Measurements from ENCODE around the gene TESK2. TPM values are rescaled to one million over a fixed set of nuclear protein-coding genes. Genes with fewer than 3 reads are reported as not detected.
A peak's percentile ranks its signal among the peaks of the same experiment; 100 is the strongest.
"Not testable (repeated sequence)": the region's sequence is repeated elsewhere in the genome, so short reads cannot be mapped to it uniquely, and the experiment has no call there.

The TESK2 gene
- total RNA-seq, 3 donors from 2014 or later = 2.0 to 2.5 (median 2.3) TPM

DNA sequence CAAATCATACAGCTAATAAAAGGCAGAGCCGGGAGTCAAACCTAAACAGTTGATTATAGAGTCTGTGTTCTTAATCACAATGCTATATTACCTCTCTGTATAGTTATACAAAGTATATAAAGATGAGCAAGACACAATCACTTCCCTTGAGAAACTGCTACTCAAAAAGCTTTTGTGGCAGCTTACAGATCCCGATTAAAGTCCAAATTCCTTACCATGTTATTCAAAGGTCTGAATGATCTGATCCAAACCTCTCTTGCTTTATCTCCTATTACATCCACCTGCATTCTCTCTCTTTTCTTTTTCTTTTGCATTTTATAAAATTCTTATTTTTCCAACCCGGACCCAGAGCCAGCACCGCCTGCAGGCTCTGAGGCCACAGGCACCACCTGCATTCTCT, 93.7 kb downstream of the TESK2 start:
- ATAC-seq (no peak), DNase-seq (no peak)
- Mint-ChIP-seq H3K4me1 (ENCODE audit: low read depth) (peaks cover 12% of the 10 kb centered on the region), H3K4me3 (no peak overlapping the region), H3K9me3 (no peaks in the 10 kb centered on the region), H3K36me3 (ENCODE audit: insufficient read depth) (no peaks in the 10 kb centered on the region), H3K27me3 (ENCODE audit: low read depth) (no peaks in the 10 kb centered on the region)

DNA sequence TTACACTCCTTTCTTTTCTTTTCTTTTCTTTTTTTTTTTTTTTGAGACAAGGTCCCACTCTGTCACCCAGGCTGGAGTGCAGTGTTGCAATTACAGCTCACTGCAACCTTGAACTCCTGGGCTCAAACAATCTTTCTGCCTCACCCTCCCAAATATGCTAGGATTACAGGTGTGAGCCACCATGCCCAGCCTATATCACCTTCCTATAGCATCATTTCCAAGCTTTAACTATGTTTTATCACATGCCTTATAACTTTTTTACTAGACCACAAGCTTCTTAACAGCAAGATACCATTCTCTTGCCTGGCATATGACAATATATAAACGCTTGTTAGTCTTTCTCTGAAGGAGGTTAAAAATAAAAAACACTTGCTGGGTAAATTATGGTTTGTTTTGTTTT, 95.4 kb downstream of the TESK2 start:
- ATAC-seq (no peak), DNase-seq (no peak)
- no peaks in the 10 kb centered on the region for H3K27me3 Mint-ChIP-seq (ENCODE audit: low read depth)
- H3K36me3 Mint-ChIP-seq (ENCODE audit: insufficient read depth) = peaks cover 2% of the 10 kb centered on the region
- H3K9me3 Mint-ChIP-seq = no peaks in the 10 kb centered on the region
- H3K4me1 Mint-ChIP-seq (ENCODE audit: low read depth) = peaks cover 12% of the 10 kb centered on the region
- no peak overlapping the region for H3K4me3 Mint-ChIP-seq

DNA sequence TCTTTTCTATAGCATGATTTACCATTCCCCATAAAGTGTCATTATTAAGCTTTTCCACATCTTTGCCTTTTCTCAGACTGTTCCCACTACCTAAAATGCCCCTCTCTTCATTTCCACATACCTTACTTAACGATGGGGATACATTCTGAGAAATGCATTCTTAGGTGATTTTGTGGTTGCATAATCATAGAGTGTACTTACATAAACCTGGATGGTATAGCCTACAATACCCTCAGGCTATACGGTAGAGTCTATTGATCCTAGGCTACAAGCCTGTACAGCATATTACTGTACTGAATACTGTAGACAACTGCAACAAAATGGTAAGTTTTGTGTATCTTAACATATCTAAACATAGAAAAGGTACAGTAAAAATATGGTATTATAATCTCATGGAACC, 95.9 kb downstream of the TESK2 start:
- H3K9me3 Mint-ChIP-seq = no peaks in the 10 kb centered on the region
- H3K36me3 Mint-ChIP-seq (ENCODE audit: insufficient read depth) = peaks cover 2% of the 10 kb centered on the region
- no peak overlapping the region for H3K4me3 Mint-ChIP-seq

DNA sequence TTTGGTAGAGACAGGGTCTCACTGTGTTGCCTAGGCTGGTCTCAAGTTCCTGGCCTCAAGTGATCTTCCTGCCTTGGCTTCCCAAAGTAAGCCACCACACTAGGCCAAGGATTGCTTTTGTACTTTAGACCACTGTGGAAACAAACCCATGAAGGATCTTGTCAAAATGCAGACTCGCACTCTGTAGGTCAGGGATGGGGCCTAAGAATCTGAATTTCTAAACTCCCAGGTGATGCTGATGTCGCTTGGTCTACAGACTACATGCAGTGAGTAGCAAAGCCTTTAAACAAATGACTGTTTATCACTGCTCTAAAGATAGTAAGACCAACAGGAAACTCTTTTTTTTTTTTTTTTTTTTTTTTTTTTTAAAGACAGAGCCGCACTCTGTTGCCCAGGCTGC, 96.6 kb downstream of the TESK2 start:
- Mint-ChIP-seq H3K36me3 (ENCODE audit: insufficient read depth) (peaks cover 2% of the 10 kb centered on the region), H3K27me3 (ENCODE audit: low read depth) (no peaks in the 10 kb centered on the region), H3K9me3 (no peaks in the 10 kb centered on the region), H3K4me3 (no peak overlapping the region), H3K4me1 (ENCODE audit: low read depth) (peaks cover 12% of the 10 kb centered on the region)
- ATAC-seq (peak in 1 of 2 donors; percentile 56), DNase-seq (no peak)

More for the DNA sequence above, 95.9 kb downstream of the TESK2 start:
- no peak for DNase-seq
- Mint-ChIP-seq H3K27me3 (ENCODE audit: low read depth) (no peaks in the 10 kb centered on the region), H3K4me1 (ENCODE audit: low read depth) (peaks cover 12% of the 10 kb centered on the region)
- ATAC-seq = no peak

DNA sequence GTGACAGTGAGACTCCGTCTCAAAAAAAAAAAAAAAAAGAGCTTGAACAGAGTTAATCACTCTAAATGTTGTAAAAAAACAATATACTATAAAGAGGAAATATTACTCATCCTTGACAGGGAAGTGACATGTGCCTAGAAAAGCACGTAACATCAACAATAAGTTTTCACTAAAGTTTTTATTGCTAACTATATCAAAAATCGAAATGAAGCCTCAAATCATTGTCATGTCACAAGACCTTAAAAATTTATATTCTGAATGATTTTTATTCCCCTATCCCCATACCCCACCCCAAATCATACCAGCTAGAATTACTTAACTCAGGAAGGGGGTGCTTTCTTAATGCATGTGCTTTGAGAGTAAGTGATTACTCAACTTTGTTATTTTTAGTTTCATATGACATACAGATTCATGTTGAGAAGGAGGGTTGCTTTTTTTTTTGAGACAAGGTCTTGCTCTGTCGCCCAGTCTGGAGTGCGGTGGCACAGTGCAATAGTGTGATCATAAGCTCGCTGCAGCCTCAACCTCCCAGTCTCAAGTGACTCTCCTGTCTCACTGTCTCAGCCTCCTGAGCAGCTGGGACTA, 97.2 kb downstream of the TESK2 start:
- peaks cover 2% of the 10 kb centered on the region for H3K36me3 Mint-ChIP-seq (ENCODE audit: insufficient read depth)
- no peak for DNase-seq
- peak; percentile 72 to 80 for ATAC-seq
- H3K4me1 Mint-ChIP-seq (ENCODE audit: low read depth) = peaks cover 12% of the 10 kb centered on the region
- H3K27me3 Mint-ChIP-seq (ENCODE audit: low read depth) = no peaks in the 10 kb centered on the region
- H3K9me3 Mint-ChIP-seq = no peaks in the 10 kb centered on the region
- H3K4me3 Mint-ChIP-seq = no peak overlapping the region

DNA sequence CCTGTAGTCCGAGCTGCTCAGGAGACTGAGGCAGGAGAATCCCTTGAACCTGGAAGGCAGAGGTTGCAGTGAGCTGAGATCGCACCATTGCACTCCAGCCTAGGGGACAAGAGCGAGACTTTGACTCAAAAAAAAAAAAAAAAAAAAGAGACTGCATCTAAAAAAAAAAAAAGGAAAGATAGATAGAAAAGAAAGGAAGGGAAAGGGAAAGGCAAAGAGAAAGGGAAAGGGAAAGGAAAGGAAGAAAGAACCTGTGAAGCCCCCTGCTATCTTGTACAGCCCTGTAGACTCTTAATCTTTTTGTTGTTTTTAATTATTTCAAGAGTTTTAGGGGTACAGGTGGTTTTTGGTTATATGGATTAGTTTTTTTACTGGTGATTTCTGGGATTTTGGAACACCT, 104.7 kb downstream of the TESK2 start:
- no peak for DNase-seq
- Mint-ChIP-seq H3K9me3 (no peaks in the 10 kb centered on the region), H3K4me1 (ENCODE audit: low read depth) (no peaks in the 10 kb centered on the region), H3K4me3 (no peak overlapping the region), H3K36me3 (ENCODE audit: insufficient read depth) (peaks cover 3% of the 10 kb centered on the region), H3K27me3 (ENCODE audit: low read depth) (no peaks in the 10 kb centered on the region)
- ATAC-seq = no peak

DNA sequence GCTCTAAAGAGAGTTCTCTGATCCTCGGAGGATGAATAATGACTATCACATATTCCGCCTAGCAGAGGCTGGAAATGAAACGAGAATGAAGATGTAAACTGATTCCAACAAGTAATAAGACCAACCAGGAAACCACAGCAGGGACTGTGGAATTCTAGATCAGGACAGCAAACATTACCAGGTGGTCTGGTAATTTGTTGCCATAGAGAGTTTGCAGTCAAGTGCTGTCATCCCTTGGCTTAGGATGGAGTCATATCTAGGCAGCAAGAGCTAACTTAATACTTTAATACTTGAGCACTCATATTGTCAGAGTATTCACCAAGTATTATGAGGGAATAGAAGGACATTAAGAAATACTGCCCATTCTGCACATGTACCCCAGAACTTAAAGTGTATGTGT, 105.7 kb downstream of the TESK2 start:
- ATAC-seq = no peak
- no peaks in the 10 kb centered on the region for H3K9me3 Mint-ChIP-seq
- peaks cover 3% of the 10 kb centered on the region for H3K36me3 Mint-ChIP-seq (ENCODE audit: insufficient read depth)
- no peaks in the 10 kb centered on the region for H3K4me1 Mint-ChIP-seq (ENCODE audit: low read depth)
- H3K27me3 Mint-ChIP-seq (ENCODE audit: low read depth) = no peaks in the 10 kb centered on the region
- no peak for DNase-seq
- H3K4me3 Mint-ChIP-seq = no peak overlapping the region

DNA sequence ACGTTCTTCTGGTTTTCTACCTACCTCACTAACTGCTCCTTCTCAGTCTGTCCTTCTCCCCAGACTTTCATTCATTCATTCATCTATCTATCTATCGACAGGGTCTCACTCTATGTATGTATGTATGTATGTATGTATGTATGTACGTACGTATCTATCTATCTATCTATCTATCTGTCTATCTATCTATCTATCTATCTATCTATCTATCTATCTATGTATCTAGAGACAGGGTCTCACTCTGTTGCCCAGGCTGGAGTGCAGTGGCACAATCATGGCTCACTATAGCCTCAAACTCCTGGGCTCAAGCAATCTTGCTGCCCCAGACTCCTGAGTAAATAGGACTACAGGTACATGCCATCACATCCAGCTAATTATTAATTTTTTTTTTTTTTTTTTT, 106.8 kb downstream of the TESK2 start:
- not testable (repeated sequence) for H3K36me3 Mint-ChIP-seq (ENCODE audit: insufficient read depth); H3K9me3 Mint-ChIP-seq; H3K27me3 Mint-ChIP-seq (ENCODE audit: low read depth); H3K4me3 Mint-ChIP-seq; ATAC-seq; DNase-seq; H3K4me1 Mint-ChIP-seq (ENCODE audit: low read depth)

DNA sequence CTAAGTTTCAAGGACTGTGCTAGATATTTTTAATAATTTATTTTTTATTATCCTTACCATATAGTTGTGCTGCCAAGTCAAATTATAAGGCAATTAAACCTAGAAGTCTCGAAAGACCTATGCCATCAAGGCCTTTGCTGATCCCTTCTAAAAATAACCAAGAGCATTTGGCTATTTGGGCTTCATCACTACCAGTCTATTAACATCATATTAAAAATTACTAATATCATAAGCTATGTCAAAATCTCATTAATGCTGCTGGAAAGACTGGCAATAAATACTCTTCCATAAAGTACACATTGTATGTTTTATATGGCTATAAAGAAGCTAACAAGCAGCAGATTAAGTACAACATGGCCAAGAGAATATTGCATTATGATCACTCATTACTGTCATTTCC, 107.8 kb downstream of the TESK2 start:
- DNase-seq (no peak), ATAC-seq (no peak)
- no peak overlapping the region for H3K4me3 Mint-ChIP-seq
- no peaks in the 10 kb centered on the region for H3K27me3 Mint-ChIP-seq (ENCODE audit: low read depth)
- H3K4me1 Mint-ChIP-seq (ENCODE audit: low read depth) = no peaks in the 10 kb centered on the region
- no peaks in the 10 kb centered on the region for H3K9me3 Mint-ChIP-seq
- H3K36me3 Mint-ChIP-seq (ENCODE audit: insufficient read depth) = peaks cover 3% of the 10 kb centered on the region

DNA sequence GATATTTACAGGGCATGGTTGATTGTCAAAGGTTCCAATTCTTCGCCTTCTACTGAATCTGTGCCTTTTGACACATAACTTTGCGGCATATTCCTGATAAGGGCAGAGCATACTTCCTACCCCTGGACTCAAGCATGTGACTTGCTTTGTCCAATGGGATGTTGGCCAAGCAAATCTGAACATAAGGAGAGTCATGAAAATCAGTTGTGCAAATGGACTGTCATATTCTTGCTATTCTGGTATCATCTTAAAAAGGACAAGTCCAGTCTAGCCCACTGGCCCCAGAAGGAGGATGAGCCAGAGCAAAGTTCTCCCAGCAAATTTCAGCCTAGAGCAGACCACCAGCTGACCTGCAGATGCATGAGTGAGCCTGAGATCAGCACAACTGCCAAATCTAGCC, 109.7 kb downstream of the TESK2 start:
- DNase-seq (no peak), ATAC-seq (no peak)
- no peaks in the 10 kb centered on the region for H3K27me3 Mint-ChIP-seq (ENCODE audit: low read depth)
- H3K9me3 Mint-ChIP-seq = no peaks in the 10 kb centered on the region
- peaks cover 3% of the 10 kb centered on the region for H3K36me3 Mint-ChIP-seq (ENCODE audit: insufficient read depth)
- H3K4me1 Mint-ChIP-seq (ENCODE audit: low read depth) = no peaks in the 10 kb centered on the region
- no peak overlapping the region for H3K4me3 Mint-ChIP-seq

DNA sequence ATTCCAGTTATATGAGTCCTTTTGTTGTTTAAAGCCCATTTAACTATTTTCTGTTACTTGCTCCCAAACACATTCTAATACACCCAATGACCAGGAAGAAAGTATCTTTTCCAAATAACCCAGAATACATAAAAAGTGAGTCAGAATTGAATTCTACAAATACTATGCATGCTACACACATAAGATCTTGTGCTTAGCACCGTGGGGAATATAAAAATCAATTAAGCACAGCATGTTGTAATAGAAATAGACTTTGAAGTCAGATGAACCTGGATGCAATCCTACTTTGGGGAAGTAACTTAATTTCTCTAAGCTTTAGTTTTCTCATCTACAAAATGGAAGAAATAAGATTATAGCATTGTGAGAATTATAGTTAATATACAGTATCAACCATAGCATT, 110.2 kb downstream of the TESK2 start:
- Mint-ChIP-seq H3K27me3 (ENCODE audit: low read depth) (no peaks in the 10 kb centered on the region), H3K4me1 (ENCODE audit: low read depth) (no peaks in the 10 kb centered on the region), H3K4me3 (no peak overlapping the region), H3K9me3 (no peaks in the 10 kb centered on the region), H3K36me3 (ENCODE audit: insufficient read depth) (peaks cover 3% of the 10 kb centered on the region)
- ATAC-seq = no peak
- DNase-seq = no peak

DNA sequence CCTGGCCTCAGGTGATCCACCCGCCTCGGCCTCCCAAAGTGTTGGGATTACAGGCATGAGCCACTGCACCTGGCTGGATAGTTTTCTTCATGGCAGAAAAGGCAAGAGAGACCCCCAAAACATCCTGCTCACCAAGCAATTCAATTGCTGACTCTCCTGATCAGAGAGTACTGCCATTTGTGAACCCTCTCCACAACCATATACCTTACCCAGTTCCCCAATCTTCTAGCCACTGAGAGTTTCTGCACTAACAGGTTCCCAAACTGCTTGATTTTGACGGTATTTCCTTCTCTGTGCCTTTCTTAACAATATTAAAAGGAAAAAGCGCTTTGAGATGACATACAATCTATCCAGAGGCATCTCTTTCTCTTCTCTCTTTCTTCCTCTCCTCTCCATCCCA, 110.8 kb downstream of the TESK2 start:
- ATAC-seq = no peak
- H3K9me3 Mint-ChIP-seq = no peaks in the 10 kb centered on the region
- H3K27me3 Mint-ChIP-seq (ENCODE audit: low read depth) = no peaks in the 10 kb centered on the region
- DNase-seq = no peak
- no peak overlapping the region for H3K4me3 Mint-ChIP-seq
- H3K36me3 Mint-ChIP-seq (ENCODE audit: insufficient read depth) = peaks cover 2% of the 10 kb centered on the region
- peaks cover 2% of the 10 kb centered on the region for H3K4me1 Mint-ChIP-seq (ENCODE audit: low read depth)

DNA sequence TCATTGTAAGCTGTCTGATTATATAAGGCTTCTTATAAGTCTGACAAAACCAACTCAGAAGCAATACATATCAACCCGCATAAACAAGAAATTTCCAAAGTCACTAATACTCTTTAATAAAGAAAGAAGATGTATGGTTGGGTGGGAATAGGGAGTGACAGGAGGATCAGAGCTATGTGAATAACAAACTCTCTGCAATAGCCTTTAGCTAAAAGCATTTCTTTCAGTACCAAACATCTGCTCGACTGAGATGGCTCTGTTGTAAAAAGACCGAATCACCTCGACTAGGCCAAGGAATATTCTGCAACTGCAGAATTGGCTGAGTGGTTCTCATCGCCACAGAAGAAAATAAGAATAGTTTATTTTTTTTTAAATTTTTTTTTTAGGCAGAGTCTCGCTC, 111.4 kb downstream of the TESK2 start:
- ATAC-seq (no peak), DNase-seq (no peak)
- Mint-ChIP-seq H3K27me3 (ENCODE audit: low read depth) (no peaks in the 10 kb centered on the region), H3K4me3 (no peak overlapping the region), H3K4me1 (ENCODE audit: low read depth) (peaks cover 3% of the 10 kb centered on the region), H3K9me3 (no peaks in the 10 kb centered on the region), H3K36me3 (ENCODE audit: insufficient read depth) (peaks cover 2% of the 10 kb centered on the region)

DNA sequence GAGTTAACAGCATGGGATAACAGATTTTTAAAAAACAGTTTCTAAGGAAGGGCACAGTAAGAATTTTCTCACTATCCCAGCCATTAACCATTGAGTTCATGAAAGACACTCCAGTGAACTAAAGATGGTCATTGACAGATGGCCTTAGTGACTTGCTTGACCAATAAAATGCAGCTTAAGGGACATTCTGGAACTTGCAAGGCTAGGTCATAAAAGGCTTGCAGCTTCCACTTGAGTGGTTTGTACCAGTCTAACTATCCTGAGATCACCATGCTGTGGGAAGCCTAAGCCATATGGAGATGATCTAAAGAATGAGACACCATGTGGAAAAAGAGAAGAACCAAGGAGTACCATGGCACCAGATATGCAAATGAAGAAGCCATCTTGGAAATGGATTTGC, 112.8 kb downstream of the TESK2 start:
- Mint-ChIP-seq H3K4me1 (ENCODE audit: low read depth) (peaks cover 8% of the 10 kb centered on the region), H3K27me3 (ENCODE audit: low read depth) (no peaks in the 10 kb centered on the region), H3K36me3 (ENCODE audit: insufficient read depth) (peaks cover 2% of the 10 kb centered on the region), H3K9me3 (no peaks in the 10 kb centered on the region), H3K4me3 (no peak overlapping the region)
- DNase-seq = no peak
- no peak for ATAC-seq

DNA sequence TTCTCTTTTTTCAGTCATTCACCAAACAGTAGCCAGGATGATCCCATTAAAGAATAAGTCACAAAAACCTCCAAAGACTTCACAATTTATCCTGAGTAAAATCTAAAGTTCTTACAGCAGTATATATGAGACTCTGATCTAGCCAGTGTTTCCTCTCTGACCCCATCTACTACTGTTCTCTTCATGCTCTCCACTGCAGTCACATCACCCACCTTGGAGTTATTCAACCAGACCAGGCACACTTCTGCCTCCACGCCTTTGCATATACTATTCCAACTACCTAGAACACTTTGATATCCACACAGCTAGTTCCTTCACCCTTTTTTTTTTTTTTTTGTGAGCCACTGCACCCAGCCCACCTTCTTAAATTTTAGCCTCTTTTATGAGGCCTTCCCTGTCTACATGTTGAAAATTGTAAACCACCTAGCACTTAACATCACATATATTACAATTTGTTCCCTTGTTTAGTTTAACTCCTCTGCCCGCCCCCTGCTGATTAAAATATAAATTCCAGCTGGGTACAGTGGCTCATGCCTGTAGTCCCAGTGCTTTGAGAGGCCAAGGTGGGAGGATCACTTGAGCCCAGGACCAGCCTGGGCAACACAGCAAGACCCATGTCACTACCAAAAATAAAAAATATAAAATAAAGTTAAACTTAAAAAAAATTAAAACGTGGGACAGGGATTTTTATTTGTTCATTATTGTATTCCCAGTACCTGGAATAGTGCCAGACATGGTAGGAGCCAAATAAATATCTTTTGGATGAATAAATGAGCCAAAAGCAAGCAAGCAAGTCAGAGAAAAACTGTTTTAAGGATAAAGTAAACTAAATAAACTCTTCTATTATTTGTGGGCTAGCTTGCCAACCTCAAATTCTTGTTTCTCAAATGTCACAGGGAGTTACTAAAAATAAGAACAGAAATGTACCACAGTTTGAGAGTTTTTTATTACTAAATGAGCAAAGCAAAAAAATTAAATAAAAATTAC, 115.6 kb downstream of the TESK2 start:
- Mint-ChIP-seq H3K4me1 (ENCODE audit: low read depth) (peaks cover 8% of the 10 kb centered on the region), H3K9me3 (no peaks in the 10 kb centered on the region), H3K36me3 (ENCODE audit: insufficient read depth) (peaks cover 2% of the 10 kb centered on the region), H3K27me3 (ENCODE audit: low read depth) (no peaks in the 10 kb centered on the region), H3K4me3 (no peak overlapping the region)
- DNase-seq = no peak
- no peak for ATAC-seq

Measured in activated T-cell treated with anti-CD3 and anti-CD28 coated beads, Interleukin-2, amount 50 U/mL, for 4 hours (primary cell).